Activated naive CD8-positive, alpha-beta T cell treated with anti-CD3 and anti-CD28 coated beads, Interleukin-2, amount 50 U/mL, for 24 hours (primary cell): ENCODE measurements around the gene CYP39A1.

Experiments
- ATAC-seq: fragments of 150-1000 bp; cut with Tn5 transposase; one replicate; pipeline ENCODE4 v1.10.0; 2021
- DNase-seq: peaks from one replicate; pipeline ENCODE4 v3.0.0; 2021
- H3K27ac Mint-ChIP-seq: one replicate; pipeline ENCODE4 v1.8.0; 2021; ENCODE audit warnings: mild to moderate bottlenecking, mixed read lengths
- H3K27me3 Mint-ChIP-seq: one replicate; pipeline ENCODE4 v1.8.0; 2021; ENCODE audit warnings: mixed read lengths
- H3K36me3 Mint-ChIP-seq: one replicate; pipeline ENCODE4 v1.8.0; 2021; ENCODE audit warnings: low read depth, mixed read lengths
- H3K4me1 Mint-ChIP-seq: one replicate; pipeline ENCODE4 v1.8.0; 2021; ENCODE audit warnings: mixed read lengths
- H3K4me3 Mint-ChIP-seq: one replicate; pipeline ENCODE4 v1.8.0; 2021; ENCODE audit warnings: mild to moderate bottlenecking, moderate library complexity, mixed read lengths
- H3K9me3 Mint-ChIP-seq: one replicate; pipeline ENCODE4 v1.8.0; 2021; ENCODE audit warnings: mixed read lengths

The CYP39A1 gene

GRCh38 chr6:46530896-46531295 is 121.7 kb downstream of the CYP39A1 start:
- peaks cover 15% of the 10 kb centered on the region for H3K27me3 Mint-ChIP-seq
- H3K4me1 Mint-ChIP-seq, result no peaks in the 10 kb centered on the region
- DNase-seq (no peak), ATAC-seq (no peak)
- no peaks in the 10 kb centered on the region for H3K36me3 Mint-ChIP-seq
- H3K27ac Mint-ChIP-seq, result no peak overlapping the region
- H3K9me3 Mint-ChIP-seq, result no peaks in the 10 kb centered on the region
- H3K4me3 Mint-ChIP-seq, result no peak overlapping the region

- Mint-ChIP-seq H3K9me3 (no peaks in the 10 kb centered on the region), H3K27ac (no peak overlapping the region), H3K4me3 (no peak overlapping the region), H3K36me3 (no peaks in the 10 kb centered on the region), H3K27me3 (peaks cover 19% of the 10 kb centered on the region), H3K4me1 (no peaks in the 10 kb centered on the region)
- ATAC-seq, result no peak
- no peak for DNase-seq
These were observed 123.5 kb downstream of the CYP39A1 start for GRCh38 chr6:46528961-46529750.

GRCh38 chr6:46526607-46527006 is 126.0 kb downstream of the CYP39A1 start:
- Mint-ChIP-seq H3K27ac (no peak overlapping the region), H3K4me3 (no peak overlapping the region), H3K9me3 (no peaks in the 10 kb centered on the region), H3K4me1 (no peaks in the 10 kb centered on the region), H3K27me3 (peaks cover 24% of the 10 kb centered on the region), H3K36me3 (no peaks in the 10 kb centered on the region)
- DNase-seq, result no peak
- no peak for ATAC-seq

DNA sequence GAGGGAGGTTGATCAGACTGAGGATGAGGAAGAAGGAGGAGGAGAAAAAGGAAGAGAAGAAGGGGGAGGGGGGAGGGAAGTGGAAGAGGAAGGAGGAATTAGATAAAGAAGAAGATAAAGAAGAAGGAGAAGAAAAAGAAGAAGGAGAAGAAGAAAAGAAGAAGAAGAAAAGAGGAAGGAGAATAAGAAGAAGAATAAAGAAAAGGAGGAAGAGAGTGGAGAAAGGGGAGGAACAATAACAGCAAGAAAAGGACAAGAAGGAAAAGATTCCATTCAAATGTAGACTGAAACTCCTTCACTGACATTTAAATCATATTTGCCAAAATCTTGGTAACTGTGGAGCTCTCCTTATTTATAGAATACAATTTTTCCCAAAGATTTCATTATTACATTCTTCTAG is 127.0 kb downstream of the CYP39A1 start:
- no peak for DNase-seq
- H3K27me3 Mint-ChIP-seq, result peaks cover 27% of the 10 kb centered on the region

GRCh38 chr6:46521464-46521971 is 131.1 kb downstream of the CYP39A1 start:
- H3K4me3 Mint-ChIP-seq, result no peak overlapping the region
- no peak for DNase-seq
- no peaks in the 10 kb centered on the region for H3K36me3 Mint-ChIP-seq

More for the DNA sequence above, 127.0 kb downstream of the CYP39A1 start:
- Mint-ChIP-seq H3K4me1 (no peaks in the 10 kb centered on the region), H3K36me3 (no peaks in the 10 kb centered on the region), H3K27ac (no peak overlapping the region), H3K9me3 (no peaks in the 10 kb centered on the region), H3K4me3 (no peak overlapping the region)
- ATAC-seq, result no peak

GRCh38 chr6:46517202-46517601 is 135.4 kb downstream of the CYP39A1 start:
- no peak for ATAC-seq
- H3K27ac Mint-ChIP-seq, result no peak overlapping the region
- no peak overlapping the region for H3K4me3 Mint-ChIP-seq
- peaks cover 11% of the 10 kb centered on the region for H3K27me3 Mint-ChIP-seq
- no peak for DNase-seq
- no peaks in the 10 kb centered on the region for H3K36me3 Mint-ChIP-seq
- H3K9me3 Mint-ChIP-seq, result no peaks in the 10 kb centered on the region
- H3K4me1 Mint-ChIP-seq, result no peaks in the 10 kb centered on the region

More at GRCh38 chr6:46521464-46521971, 131.1 kb downstream of the CYP39A1 start:
- Mint-ChIP-seq H3K4me1 (no peaks in the 10 kb centered on the region), H3K27me3 (peaks cover 22% of the 10 kb centered on the region), H3K9me3 (no peaks in the 10 kb centered on the region), H3K27ac (no peak overlapping the region)
- ATAC-seq, result no peak

DNA sequence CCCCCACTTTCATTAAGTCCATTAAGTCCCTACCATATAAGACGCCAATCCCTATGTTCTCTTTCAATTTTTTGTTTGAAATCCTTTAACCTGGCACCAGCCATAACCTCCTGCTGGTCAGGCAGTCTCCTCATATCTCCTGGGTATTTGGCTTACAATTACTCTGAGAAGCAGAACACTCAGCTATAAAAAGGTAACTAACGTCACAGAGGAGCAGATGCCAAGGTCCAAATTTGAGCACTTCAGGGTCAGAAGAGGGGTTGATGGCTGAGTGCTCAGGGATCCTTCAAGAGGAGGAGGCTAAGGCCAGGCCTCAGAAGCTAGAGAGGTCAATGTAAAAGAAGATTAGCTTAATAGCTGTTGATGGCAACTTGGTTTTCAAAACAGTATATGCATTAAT is 139.1 kb downstream of the CYP39A1 start:
- Mint-ChIP-seq H3K4me3 (no peak overlapping the region), H3K36me3 (no peaks in the 10 kb centered on the region), H3K27ac (no peak overlapping the region), H3K4me1 (no peaks in the 10 kb centered on the region), H3K27me3 (peaks cover 8% of the 10 kb centered on the region), H3K9me3 (no peaks in the 10 kb centered on the region)
- ATAC-seq, result no peak
- DNase-seq, result no peak

GRCh38 chr6:46511320-46511719 is 141.3 kb downstream of the CYP39A1 start:
- DNase-seq (no peak), ATAC-seq (no peak)
- no peaks in the 10 kb centered on the region for H3K9me3 Mint-ChIP-seq
- no peaks in the 10 kb centered on the region for H3K36me3 Mint-ChIP-seq
- no peak overlapping the region for H3K27ac Mint-ChIP-seq
- no peak overlapping the region for H3K4me3 Mint-ChIP-seq
- H3K27me3 Mint-ChIP-seq, result peaks cover 5% of the 10 kb centered on the region
- no peaks in the 10 kb centered on the region for H3K4me1 Mint-ChIP-seq

GRCh38 chr6:46510651-46511050 is 142.0 kb downstream of the CYP39A1 start:
- no peaks in the 10 kb centered on the region for H3K9me3 Mint-ChIP-seq
- ATAC-seq (no peak), DNase-seq (no peak)
- no peak overlapping the region for H3K27ac Mint-ChIP-seq
- peaks cover 5% of the 10 kb centered on the region for H3K27me3 Mint-ChIP-seq
- H3K36me3 Mint-ChIP-seq, result no peaks in the 10 kb centered on the region
- no peaks in the 10 kb centered on the region for H3K4me1 Mint-ChIP-seq
- H3K4me3 Mint-ChIP-seq, result no peak overlapping the region

GRCh38 chr6:46509981-46510510 is 142.6 kb downstream of the CYP39A1 start:
- Mint-ChIP-seq H3K36me3 (no peaks in the 10 kb centered on the region), H3K27ac (no peak overlapping the region), H3K27me3 (peaks cover 5% of the 10 kb centered on the region), H3K4me1 (no peaks in the 10 kb centered on the region), H3K4me3 (no peak overlapping the region), H3K9me3 (no peaks in the 10 kb centered on the region)
- ATAC-seq (no peak), DNase-seq (no peak)

DNA sequence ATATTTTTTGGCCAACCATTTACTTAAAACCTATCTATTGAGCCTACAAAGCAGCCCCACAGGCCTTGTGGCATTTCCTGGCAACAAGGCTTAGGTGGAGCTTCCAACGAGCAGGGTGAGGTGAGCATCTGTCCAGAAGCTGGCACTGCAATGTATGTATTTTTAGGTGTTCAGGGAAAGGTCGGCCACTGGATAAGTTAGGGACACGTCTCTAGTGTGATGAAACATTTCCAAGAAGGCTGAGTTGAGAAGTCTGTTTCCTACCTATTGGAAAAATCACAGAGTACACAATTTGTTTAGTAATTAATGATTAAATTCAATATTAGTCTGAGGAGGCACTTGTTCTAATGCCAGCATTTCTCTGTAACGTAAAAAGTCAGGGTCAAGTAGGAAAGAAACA is 143.6 kb downstream of the CYP39A1 start:
- ATAC-seq, result no peak
- H3K4me1 Mint-ChIP-seq, result no peaks in the 10 kb centered on the region
- DNase-seq, result no peak
- no peaks in the 10 kb centered on the region for H3K36me3 Mint-ChIP-seq
- peaks cover 5% of the 10 kb centered on the region for H3K27me3 Mint-ChIP-seq
- H3K27ac Mint-ChIP-seq, result no peak overlapping the region
- H3K4me3 Mint-ChIP-seq, result no peak overlapping the region
- H3K9me3 Mint-ChIP-seq, result no peaks in the 10 kb centered on the region

DNA sequence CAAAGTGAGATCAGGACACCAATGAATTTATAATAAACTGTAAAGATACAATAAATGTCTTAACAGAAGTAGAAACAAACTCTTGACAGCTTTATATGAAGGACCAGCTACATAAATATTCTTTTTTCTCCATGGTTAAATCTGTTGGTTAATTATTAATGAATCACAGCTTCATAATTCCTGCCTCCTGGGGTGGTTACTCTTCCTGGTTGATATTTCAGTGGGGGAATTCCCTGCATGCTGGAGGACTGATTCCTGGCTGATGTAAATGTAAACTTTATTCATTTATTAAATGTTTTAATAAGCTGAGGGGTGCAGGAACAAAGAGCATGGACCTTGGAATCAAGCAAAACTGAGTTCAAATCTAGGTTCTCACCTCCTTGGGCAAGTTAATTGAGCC is 145.2 kb downstream of the CYP39A1 start:
- no peak overlapping the region for H3K27ac Mint-ChIP-seq
- no peak for ATAC-seq

GRCh38 chr6:46505693-46506512 is 146.7 kb downstream of the CYP39A1 start:
- no peak for ATAC-seq
- no peak overlapping the region for H3K27ac Mint-ChIP-seq

More for the DNA sequence above, 145.2 kb downstream of the CYP39A1 start:
- peaks cover 2% of the 10 kb centered on the region for H3K27me3 Mint-ChIP-seq
- no peak for DNase-seq
- no peaks in the 10 kb centered on the region for H3K36me3 Mint-ChIP-seq
- no peaks in the 10 kb centered on the region for H3K9me3 Mint-ChIP-seq
- no peak overlapping the region for H3K4me3 Mint-ChIP-seq
- H3K4me1 Mint-ChIP-seq, result no peaks in the 10 kb centered on the region

DNA sequence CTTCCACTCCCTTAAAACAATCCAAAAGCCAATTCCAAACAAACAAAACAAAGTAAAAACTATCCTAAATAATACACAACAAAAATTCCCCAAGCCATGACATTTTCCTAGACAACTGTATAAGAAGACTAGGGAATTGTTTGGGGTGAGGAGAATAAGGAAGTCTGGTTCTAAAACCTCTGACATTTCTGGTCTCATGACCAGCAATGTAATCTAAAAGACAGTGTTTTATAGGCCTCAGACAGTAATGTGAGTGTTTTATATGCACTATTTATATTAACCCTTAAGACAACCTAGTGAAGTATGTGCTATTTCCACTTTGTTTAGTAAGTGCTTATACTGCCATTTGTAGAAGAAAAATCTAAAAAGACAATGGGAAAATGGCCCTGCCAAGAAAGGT is 148.4 kb downstream of the CYP39A1 start:
- ATAC-seq (no peak), DNase-seq (no peak)
- Mint-ChIP-seq H3K9me3 (no peaks in the 10 kb centered on the region), H3K4me3 (no peak overlapping the region), H3K27ac (no peak overlapping the region), H3K4me1 (peaks cover 1% of the 10 kb centered on the region), H3K27me3 (peaks cover 13% of the 10 kb centered on the region), H3K36me3 (no peaks in the 10 kb centered on the region)

More at GRCh38 chr6:46505693-46506512, 146.7 kb downstream of the CYP39A1 start:
- no peak for DNase-seq
- no peaks in the 10 kb centered on the region for H3K36me3 Mint-ChIP-seq
- H3K27me3 Mint-ChIP-seq, result peaks cover 9% of the 10 kb centered on the region
- no peaks in the 10 kb centered on the region for H3K9me3 Mint-ChIP-seq
- no peak overlapping the region for H3K4me3 Mint-ChIP-seq
- peaks cover 1% of the 10 kb centered on the region for H3K4me1 Mint-ChIP-seq
